Measurements from ENCODE around the gene SERPINA12. TPM values are rescaled to one million over a fixed set of nuclear protein-coding genes. Genes with fewer than 3 reads are reported as not detected.
"Not testable (repeated sequence)": the region's sequence is repeated elsewhere in the genome, so short reads cannot be mapped to it uniquely, and the experiment has no call there.

Gene SERPINA12
- total RNA-seq, 4 donors from 2014 or later = not detected

DNA sequence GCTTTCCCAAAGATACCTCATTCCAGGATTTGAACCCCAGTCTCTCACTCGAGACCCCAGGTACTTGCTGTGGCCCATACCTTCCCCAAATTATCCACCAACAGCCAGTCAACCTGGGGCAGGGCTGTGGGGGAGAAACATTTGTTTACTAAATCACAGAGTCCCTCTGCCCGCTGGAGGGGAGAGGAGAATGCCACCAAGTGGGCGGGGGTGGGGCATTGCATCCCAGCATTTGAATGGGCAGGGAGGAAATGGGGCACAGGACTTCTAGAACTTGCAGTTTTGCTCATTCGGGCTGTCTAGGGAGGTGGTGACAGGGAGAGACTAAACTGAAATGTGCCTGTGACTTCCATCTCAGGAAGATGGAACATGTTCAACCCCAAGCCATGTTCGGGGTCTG, 22.4 kb downstream of the SERPINA12 start:
- Histone ChIP-seq H3K27me3 (peaks cover 0 to 16% of the 10 kb centered on the region in 2 donors), H3K4me1 (peaks cover 0 to 13% (median 3%) of the 10 kb centered on the region in 4 donors), H3K4me3 (no peak overlapping the region), H3K36me3 (no peaks in the 10 kb centered on the region), H3K9me3 (no peaks in the 10 kb centered on the region), H3K27ac (no peak overlapping the region)
- WGBS, 2 donors = 37 to 41% methylated on average over 5 of the region's 5 CpGs
- no peak for TF ChIP-seq EP300 (IDR thresholded peaks at IDR 0.05)
- TF ChIP-seq, protein P1, sequence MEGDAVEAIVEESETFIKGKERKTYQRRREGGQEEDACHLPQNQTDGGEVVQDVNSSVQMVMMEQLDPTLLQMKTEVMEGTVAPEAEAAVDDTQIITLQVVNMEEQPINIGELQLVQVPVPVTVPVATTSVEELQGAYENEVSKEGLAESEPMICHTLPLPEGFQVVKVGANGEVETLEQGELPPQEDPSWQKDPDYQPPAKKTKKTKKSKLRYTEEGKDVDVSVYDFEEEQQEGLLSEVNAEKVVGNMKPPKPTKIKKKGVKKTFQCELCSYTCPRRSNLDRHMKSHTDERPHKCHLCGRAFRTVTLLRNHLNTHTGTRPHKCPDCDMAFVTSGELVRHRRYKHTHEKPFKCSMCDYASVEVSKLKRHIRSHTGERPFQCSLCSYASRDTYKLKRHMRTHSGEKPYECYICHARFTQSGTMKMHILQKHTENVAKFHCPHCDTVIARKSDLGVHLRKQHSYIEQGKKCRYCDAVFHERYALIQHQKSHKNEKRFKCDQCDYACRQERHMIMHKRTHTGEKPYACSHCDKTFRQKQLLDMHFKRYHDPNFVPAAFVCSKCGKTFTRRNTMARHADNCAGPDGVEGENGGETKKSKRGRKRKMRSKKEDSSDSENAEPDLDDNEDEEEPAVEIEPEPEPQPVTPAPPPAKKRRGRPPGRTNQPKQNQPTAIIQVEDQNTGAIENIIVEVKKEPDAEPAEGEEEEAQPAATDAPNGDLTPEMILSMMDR (IDR thresholded peaks at IDR 0.05) = no peak
- no peak for TF ChIP-seq POLR2A (IDR thresholded peaks at IDR 0.05)
- no peak for DNase-seq (ENCODE audit: low spot score in 2 of 2)

DNA sequence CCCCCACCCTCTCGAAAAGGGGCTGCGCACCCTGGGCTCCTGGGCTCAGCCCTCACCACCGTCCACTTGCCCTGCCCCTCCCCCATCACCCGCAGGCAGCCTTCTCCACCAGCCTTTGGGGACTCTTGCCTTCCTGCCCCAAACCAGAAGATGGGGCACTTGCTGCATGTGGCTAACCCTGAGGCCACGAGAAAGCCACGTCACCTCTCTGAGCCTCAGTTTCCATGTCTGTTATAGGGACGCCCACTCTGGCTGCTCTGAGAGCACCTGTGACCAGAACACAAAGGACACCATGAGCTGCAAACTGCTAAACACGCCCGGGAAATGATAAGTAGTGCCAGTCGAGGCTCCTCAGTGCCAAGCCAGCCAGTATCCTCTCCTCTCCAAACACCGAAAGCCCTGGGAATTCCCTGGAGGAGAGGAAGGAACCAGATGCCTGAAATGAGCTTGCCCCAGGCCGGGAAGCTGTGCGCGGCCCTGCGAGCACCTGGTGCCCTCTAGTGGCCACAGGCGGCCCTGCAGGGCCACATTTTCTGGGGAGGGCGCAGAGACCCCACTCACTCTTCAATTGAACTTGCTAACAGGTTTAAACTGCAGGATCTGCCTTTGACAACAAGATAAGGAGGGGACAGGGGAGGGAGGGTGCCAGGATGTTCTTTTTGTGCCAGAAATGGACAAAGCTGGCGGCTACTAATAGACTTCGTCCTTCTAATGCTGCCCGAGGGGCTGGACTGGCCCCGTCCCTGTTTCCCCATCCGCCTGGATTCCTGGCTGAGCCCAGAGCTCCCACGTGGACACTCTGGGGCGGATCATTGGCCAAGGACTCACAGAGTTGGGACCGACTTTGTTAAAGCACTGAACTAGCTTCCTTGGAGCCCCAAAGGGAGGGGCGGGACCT, 23.1 kb downstream of the SERPINA12 start:
- WGBS, 2 donors = 23 to 25% methylated on average over 18 of the region's 26 CpGs
- peaks cover 0 to 13% (median 3%) of the 10 kb centered on the region in 4 donors for H3K4me1 ChIP-seq
- H3K27me3 ChIP-seq = peaks cover 0 to 16% of the 10 kb centered on the region in 2 donors
- TF ChIP-seq, protein P1 (IDR thresholded peaks at IDR 0.05) = peak; percentile 92 to 98 (median 96)
- no peak for TF ChIP-seq EP300 (IDR thresholded peaks at IDR 0.05)
- peak overlapping the region in 1 of 4 donors; percentile 6 for H3K4me3 ChIP-seq
- H3K27ac ChIP-seq = no peak overlapping the region
- no peaks in the 10 kb centered on the region for H3K9me3 ChIP-seq
- DNase-seq (ENCODE audit: low spot score in 2 of 2) = peak in 1 of 2 donors; percentile 39
- no peaks in the 10 kb centered on the region for H3K36me3 ChIP-seq

DNA sequence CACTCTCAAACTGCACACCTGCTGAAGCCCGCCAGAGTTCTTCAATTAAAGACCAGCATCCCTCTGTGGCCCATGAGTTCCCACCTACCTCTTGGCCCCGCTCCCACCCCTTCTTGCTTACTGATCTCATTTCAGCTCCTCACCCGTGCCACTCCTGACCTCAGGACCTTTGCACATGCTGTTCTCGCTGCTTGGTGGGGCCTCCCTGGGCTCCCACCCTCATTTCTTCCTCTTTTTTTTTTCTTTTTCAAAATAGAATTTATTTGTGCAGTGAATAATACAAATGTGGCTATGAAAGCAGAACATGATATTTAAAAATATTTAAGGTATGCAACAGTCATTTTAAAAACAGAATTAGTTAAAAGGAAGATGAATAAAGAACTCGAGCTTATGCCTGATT, 24.8 kb downstream of the SERPINA12 start:
- peaks cover 0 to 6% (median 0%) of the 10 kb centered on the region in 4 donors for H3K9me3 ChIP-seq
- no peak overlapping the region for H3K4me3 ChIP-seq
- 66 to 68% methylated on average over 5 of the region's 5 CpGs for WGBS, 2 donors
- no peaks in the 10 kb centered on the region for H3K36me3 ChIP-seq
- no peak for TF ChIP-seq POLR2A (IDR thresholded peaks at IDR 0.05)
- TF ChIP-seq EP300 (IDR thresholded peaks at IDR 0.05) = no peak
- TF ChIP-seq, protein P1 (IDR thresholded peaks at IDR 0.05) = no peak
- no peak overlapping the region for H3K27ac ChIP-seq
- H3K27me3 ChIP-seq = peaks cover 0 to 16% of the 10 kb centered on the region in 2 donors
- no peak for DNase-seq (ENCODE audit: low spot score in 2 of 2)
- peaks cover 0 to 13% (median 3%) of the 10 kb centered on the region in 4 donors for H3K4me1 ChIP-seq

DNA sequence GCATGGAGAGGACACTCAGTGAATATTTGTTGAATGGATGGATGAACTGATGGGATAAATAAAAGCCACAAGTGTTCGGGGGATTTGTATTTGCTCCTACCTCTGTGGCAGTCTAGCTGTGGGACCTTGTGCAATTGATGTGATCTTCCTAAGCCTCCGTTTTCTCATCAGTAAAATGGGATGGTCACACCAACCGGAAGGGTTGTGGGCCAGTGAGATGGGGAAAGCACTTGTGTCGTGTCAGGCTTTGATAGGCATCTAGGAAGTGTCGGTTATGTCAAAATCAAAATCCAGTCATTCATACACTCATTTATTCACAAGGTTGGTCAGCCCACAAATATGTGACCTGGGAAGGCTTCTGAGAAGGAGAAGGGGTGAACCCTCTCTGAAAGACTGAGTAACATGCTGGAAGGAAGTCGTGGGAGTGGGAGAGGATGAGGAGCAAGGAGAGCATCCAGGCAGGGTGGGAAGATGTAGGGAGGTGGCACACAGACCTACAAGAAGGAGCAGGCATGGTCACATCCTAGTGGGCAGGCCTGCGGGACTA, 25.5 kb downstream of the SERPINA12 start:
- 83 to 84% methylated on average over 7 of the region's 7 CpGs for WGBS, 2 donors
- Histone ChIP-seq H3K4me3 (no peak overlapping the region), H3K36me3 (no peaks in the 10 kb centered on the region), H3K4me1 (peaks cover 0 to 13% (median 3%) of the 10 kb centered on the region in 4 donors), H3K27ac (no peak overlapping the region), H3K9me3 (peaks cover 0 to 13% (median under 1%) of the 10 kb centered on the region in 4 donors), H3K27me3 (peaks cover 0 to 16% of the 10 kb centered on the region in 2 donors)
- DNase-seq (ENCODE audit: low spot score in 2 of 2) = no peak
- TF ChIP-seq, protein P1 (IDR thresholded peaks at IDR 0.05) = no peak
- TF ChIP-seq EP300 (IDR thresholded peaks at IDR 0.05) (no peak), POLR2A (IDR thresholded peaks at IDR 0.05) (no peak)

DNA sequence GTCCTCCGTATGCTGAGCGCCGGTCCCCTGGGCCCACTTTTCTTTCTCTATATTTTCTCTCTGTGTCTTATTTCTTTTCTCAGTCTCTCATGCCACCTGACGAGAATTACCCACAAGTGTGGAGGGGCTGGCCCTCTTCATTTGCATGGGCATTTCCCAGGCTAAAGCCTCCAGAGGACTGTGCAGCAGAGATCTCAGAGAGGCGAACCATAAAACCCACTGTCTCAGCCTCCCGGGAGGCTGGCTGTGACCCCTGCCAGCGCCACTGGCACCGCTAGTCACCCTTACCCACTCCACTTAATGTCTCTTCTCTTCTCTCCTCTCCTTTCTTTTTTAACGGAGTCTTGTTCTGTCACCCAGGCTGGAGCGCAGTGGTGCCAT, 26.2 kb downstream of the SERPINA12 start:
- Histone ChIP-seq H3K27ac (no peak overlapping the region), H3K36me3 (no peaks in the 10 kb centered on the region), H3K27me3 (peaks cover 0 to 16% of the 10 kb centered on the region in 2 donors), H3K4me3 (no peak overlapping the region), H3K4me1 (peaks cover 0 to 13% (median 3%) of the 10 kb centered on the region in 4 donors), H3K9me3 (peaks cover 0 to 20% (median 5%) of the 10 kb centered on the region in 4 donors)
- DNase-seq (ENCODE audit: low spot score in 2 of 2) = no peak
- TF ChIP-seq EP300 (IDR thresholded peaks at IDR 0.05) = no peak
- TF ChIP-seq, protein P1 (IDR thresholded peaks at IDR 0.05) = no peak
- TF ChIP-seq POLR2A (IDR thresholded peaks at IDR 0.05) = no peak
- 90 to 91% methylated on average over 10 of the region's 10 CpGs for WGBS, 2 donors

DNA sequence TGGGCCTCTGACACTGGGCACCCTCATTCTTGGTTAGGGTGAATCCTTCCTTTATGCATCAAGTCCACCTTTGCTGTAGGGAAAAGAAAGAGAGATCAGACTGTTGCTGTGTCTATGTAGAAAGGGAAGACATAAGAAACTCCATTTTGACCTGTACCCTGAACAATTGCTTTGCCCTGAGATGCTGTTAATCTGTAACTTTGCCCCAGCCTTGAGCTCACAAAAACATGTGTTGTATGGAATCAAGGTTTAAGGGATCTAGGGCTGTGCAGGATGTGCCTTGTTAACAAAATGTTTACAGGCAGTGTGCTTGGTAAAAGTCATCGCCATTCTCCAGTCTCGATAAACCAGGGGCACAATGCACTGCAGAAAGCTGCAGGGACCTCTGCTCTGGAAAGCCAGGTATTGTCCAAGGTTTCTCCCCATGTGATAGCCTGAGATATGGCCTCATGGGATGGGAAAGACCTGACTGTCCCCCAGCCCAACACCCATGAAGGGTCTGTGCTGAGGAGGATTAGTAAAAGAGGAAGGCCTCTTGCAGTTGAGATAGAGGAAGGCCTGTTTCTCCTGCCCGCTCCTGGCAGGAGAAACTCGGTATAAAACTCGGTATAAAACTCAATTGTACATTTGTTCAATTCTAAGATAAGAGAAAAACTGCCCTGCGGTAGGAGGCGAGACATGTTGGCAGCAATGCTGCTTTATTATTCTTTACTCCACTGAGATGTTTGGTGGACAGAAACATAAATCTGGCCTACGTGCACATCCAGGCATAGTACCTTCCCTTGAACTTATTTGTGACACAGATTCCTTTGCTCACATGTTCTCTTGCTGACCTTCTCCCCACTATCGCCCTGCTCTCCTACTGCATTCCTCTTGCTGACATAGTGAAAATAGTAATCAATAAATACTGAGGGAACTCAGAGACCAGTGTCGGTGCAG, 26.9 kb downstream of the SERPINA12 start:
- not testable (repeated sequence) for H3K36me3 ChIP-seq; H3K27ac ChIP-seq; H3K4me3 ChIP-seq; DNase-seq (ENCODE audit: low spot score in 2 of 2); H3K27me3 ChIP-seq
- H3K4me1 ChIP-seq = peaks cover 0 to 13% (median 3%) of the 10 kb centered on the region in 4 donors
- WGBS, 2 donors = 81 to 82% methylated on average over 10 of the region's 10 CpGs
- peaks cover 0 to 27% (median 6%) of the 10 kb centered on the region in 4 donors for H3K9me3 ChIP-seq
